HCT116 (cell line): Measurements from ENCODE around the gene WSB1. TPM values are rescaled to one million over a fixed set of nuclear protein-coding genes. Genes with fewer than 3 reads are reported as not detected.

ENCODE experiments used
- ATAC-seq: fragments of 200-7000 bp; cut with Tn5 transposase; 2 replicates; pipeline ENCODE4 v1.9.1; 2020; ENCODE audit warnings: mild to moderate bottlenecking, moderate library complexity
- BruUV-seq: library from RNA; stranded (reverse); fragments of 400-500 nt; replicated peaks from 2 replicates; lab custom pipeline; 2021; lab: Mats Ljungman, UMichigan
- CTCF ChIA-PET: fragments of 300-600 bp; sonication (Branson Sonifier 250); formaldehyde crosslinking; loops from one replicate; lab custom pipeline; 2021; ENCODE audit warnings: antibody characterized with exemption; lab: Charles Lee
- POLR2A ChIA-PET: fragments of 300-600, 350-600 bp; sonication (Branson Sonifier 250); formaldehyde crosslinking; loops from one replicate; lab custom pipeline; 2021; ENCODE audit warnings: antibody characterized with exemption; lab: Charles Lee
- RAD21 ChIA-PET, 2 experiments: fragments of 300-600 bp; sonication (Branson Sonifier 250); formaldehyde crosslinking; loops; one replicate each; lab custom pipeline; 2023; ENCODE audit warnings: low total read pairs in 2 of 2; ENCODE audit not compliant: uncharacterized antibody in 2 of 2, unreplicated experiment in 2 of 2, low non-redundant PET in 1 of 2; lab: Charles Lee
- DNase-seq: peaks from one replicate; pipeline ENCODE4 v3.0.0-alpha.2; 2010; ENCODE audit warnings: low read depth, low spot score
- H2AFZ ChIP-seq: fragments of 200-600 bp; shearing (Covaris generic), sonication (generic); 2 replicates; pipeline ENCODE4 v1.6.1; 2017; ENCODE audit warnings: low read depth, mixed run types, mixed read lengths, antibody characterized with exemption, low read length; ENCODE audit not compliant: poor library complexity, severe bottlenecking
- H3K27ac ChIP-seq: 2 replicates; pipeline ENCODE4 v1.5.1; 2012; ENCODE audit warnings: low read depth, low read length
- H3K27me3 ChIP-seq: fragments of 200-600 bp; sonication (generic); 2 replicates; pipeline ENCODE4 v1.6.1; 2016; ENCODE audit warnings: mixed run types, low read length, mixed read lengths; ENCODE audit not compliant: insufficient read depth
- H3K36me3 ChIP-seq, 2 experiments: fragments of 200-500 bp in 1 of 2; fragments of 200-600 bp in 1 of 2; sonication (Bioruptor generic) in 1 of 2; sonication (generic) in 1 of 2; 2 replicates each; pipeline versions ENCODE4 v1.5.1 to v1.6.1; 2014 to 2016; ENCODE audit warnings: low read length in 2 of 2, inconsistent platforms in 1 of 2, mixed read lengths in 1 of 2, mixed run types in 1 of 2; ENCODE audit not compliant: insufficient read depth in 2 of 2, control insufficient read depth in 1 of 2
- H3K4me1 ChIP-seq, 2 experiments: fragments of 200-600 bp in 1 of 2; sonication (generic) in 1 of 2; 2 replicates each; pipeline versions ENCODE4 v1.5.1 to v1.6.1; 2012 to 2017; ENCODE audit warnings: low read length in 2 of 2, inconsistent platforms in 1 of 2, mild to moderate bottlenecking in 1 of 2, mixed read lengths in 1 of 2, mixed run types in 1 of 2, moderate library complexity in 1 of 2; ENCODE audit not compliant: insufficient read depth in 2 of 2, control insufficient read depth in 1 of 2
- H3K4me2 ChIP-seq: fragments of 200-600 bp; sonication (generic); 2 replicates; pipeline ENCODE4 v1.6.1; 2017; ENCODE audit warnings: mixed run types, low read length, mixed read lengths
- H3K4me3 ChIP-seq, 2 experiments: fragments of 200-600 bp in 1 of 2; sonication (generic) in 1 of 2; replicated peaks in 1 of 2; 2 replicates each; pipeline ENCODE4 v1.5.1; 2011 to 2016; ENCODE audit warnings: low read length in 2 of 2, control low read depth in 1 of 2, low read depth in 1 of 2, mild to moderate bottlenecking in 1 of 2, mixed read lengths in 1 of 2, mixed run types in 1 of 2
- H3K79me2 ChIP-seq: fragments of 200-600 bp; sonication (generic); 2 replicates; pipeline ENCODE4 v1.6.1; 2017; ENCODE audit warnings: mild to moderate bottlenecking, mixed run types, low read length, moderate library complexity, mixed read lengths; ENCODE audit not compliant: insufficient read depth
- H3K9ac ChIP-seq: fragments of 200-600 bp; sonication (generic); 2 replicates; pipeline ENCODE4 v1.6.1; 2016; ENCODE audit warnings: low read length, mixed read lengths
- H3K9me2 ChIP-seq: fragments of 200-600 bp; sonication (generic), shearing (Covaris generic); 2 replicates; pipeline ENCODE4 v1.6.1; 2017; ENCODE audit warnings: mixed run types, mild to moderate bottlenecking, moderate library complexity; ENCODE audit not compliant: insufficient read depth
- H3K9me3 ChIP-seq, 2 experiments: fragments of 200-500 bp in 1 of 2; fragments of 200-600 bp in 1 of 2; sonication (Bioruptor generic) in 1 of 2; sonication (generic) in 1 of 2; 2 replicates each; pipeline ENCODE4 v1.6.1; 2014 to 2017; ENCODE audit warnings: low read length in 2 of 2, mixed read lengths in 2 of 2, inconsistent platforms in 1 of 2, low read depth in 1 of 2, mild to moderate bottlenecking in 1 of 2, mixed run types in 1 of 2, moderate library complexity in 1 of 2; ENCODE audit not compliant: control insufficient read depth in 1 of 2, insufficient read depth in 1 of 2
- H4K20me1 ChIP-seq: fragments of 200-600 bp; sonication (generic), shearing (Covaris generic); 2 replicates; pipeline ENCODE4 v1.6.1; 2017; ENCODE audit warnings: mixed run types, mild to moderate bottlenecking, moderate library complexity; ENCODE audit not compliant: insufficient read depth
- ATF3 ChIP-seq: IDR thresholded peaks from 2 replicates; pipeline ENCODE4 v1.6.1; 2012
- CTCF ChIP-seq, 3 experiments: fragments of 200-600 bp in 1 of 3; sonication (generic) in 1 of 3; IDR thresholded peaks in 2 of 3; conservative IDR thresholded peaks in 1 of 3; 2 replicates each; pipeline ENCODE4 v1.5.1; 2012 to 2017; ENCODE audit warnings: low read depth in 2 of 3, low read length in 2 of 3, antibody characterized with exemption in 1 of 3, borderline replicate concordance in 1 of 3, control low read depth in 1 of 3, mild to moderate bottlenecking in 1 of 3, mixed read lengths in 1 of 3, mixed run types in 1 of 3, moderate library complexity in 1 of 3; ENCODE audit not compliant: insufficient read depth in 1 of 3
- ELF1 ChIP-seq: IDR thresholded peaks from 2 replicates; pipeline ENCODE4 v1.6.1; 2012; ENCODE audit warnings: low read depth, borderline replicate concordance
- EZH2phosphoT487 ChIP-seq: fragments of 200-600 bp; IDR thresholded peaks from 2 replicates; pipeline ENCODE4 v1.6.1; 2018; ENCODE audit warnings: antibody characterized with exemption, borderline replicate concordance
- POLR2AphosphoS5 ChIP-seq: IDR thresholded peaks from 2 replicates; pipeline ENCODE4 v1.6.1; 2011; ENCODE audit warnings: mild to moderate bottlenecking, low read depth, low read length, moderate library complexity
- REST ChIP-seq: IDR thresholded peaks from 2 replicates; pipeline ENCODE4 v1.6.1; 2012; ENCODE audit warnings: low read depth
- SP1 ChIP-seq: IDR thresholded peaks from 2 replicates; pipeline ENCODE4 v1.6.1; 2012; ENCODE audit warnings: low read depth
- SRF ChIP-seq: IDR thresholded peaks from 2 replicates; pipeline ENCODE4 v1.6.1; 2012; ENCODE audit warnings: low read depth
- TCF7L2 ChIP-seq: IDR thresholded peaks from 2 replicates; pipeline ENCODE4 v1.7.0; 2011; ENCODE audit warnings: borderline replicate concordance, inconsistent platforms; ENCODE audit not compliant: insufficient read depth, insufficient read length; ENCODE audit errors: extremely low read depth
- ZBTB33 ChIP-seq: IDR thresholded peaks from 2 replicates; pipeline ENCODE4 v1.6.1; 2011; ENCODE audit warnings: mild to moderate bottlenecking, low read length, moderate library complexity; ENCODE audit not compliant: insufficient replicate concordance; ENCODE audit errors: extremely low read depth
- intact Hi-C: fragments of 100-400 bp; cut with micrococcal nuclease; formaldehyde crosslinking; loops from 2 replicates; pipeline ENCODE4 v1.10.0; 2022
- total RNA-seq: library from RNA; stranded (reverse); gene quantifications from one replicate; pipeline ENCODE4 v1.2.1, GENCODE V29; 2021; ENCODE audit not compliant: unreplicated experiment

WSB1 gene
- total RNA-seq, 1 experiment from 2014 or later, result 88.0 TPM

GRCh38 chr17:27356091-27356705 is 62.3 kb downstream of the WSB1 start:
- peaks cover 24% of the 10 kb centered on the region for H3K79me2 ChIP-seq
- no peaks in the 10 kb centered on the region for H3K9me2 ChIP-seq
- no peak for TF ChIP-seq ELF1
- H2AFZ ChIP-seq, result no peak overlapping the region
- DNase-seq, result no peak
- intact Hi-C loops, result no loop called here
- H4K20me1 ChIP-seq, result no peaks in the 10 kb centered on the region
- no peak for ATAC-seq
- POLR2A ChIA-PET, result no interaction called here
- no peaks in the 10 kb centered on the region for H3K9me3 ChIP-seq
- RAD21 ChIA-PET, result no interaction called here
- no peak overlapping the region for H3K27ac ChIP-seq
- BruUV-seq, result no TSS peak
- no peak overlapping the region for H3K4me3 ChIP-seq
- H3K9ac ChIP-seq, result no peak overlapping the region
- H3K4me2 ChIP-seq, result no peak overlapping the region
- no peaks in the 10 kb centered on the region for H3K27me3 ChIP-seq
- no peaks in the 10 kb centered on the region for H3K36me3 ChIP-seq
- CTCF ChIA-PET, result interaction anchor here (2.2 kb wide), 1 partner anchor 245 kb away, joined by 27 read pairs; no protein-coding TSS in a partner anchor
- peaks cover 14 to 28% of the 10 kb centered on the region in 2 experiments for H3K4me1 ChIP-seq

- Histone ChIP-seq H3K4me1 (peaks cover 10 to 18% of the 10 kb centered on the region in 2 experiments), H3K27ac (no peak overlapping the region), H3K36me3 (no peaks in the 10 kb centered on the region), H3K79me2 (peaks cover 14% of the 10 kb centered on the region), H4K20me1 (no peaks in the 10 kb centered on the region), H3K9me2 (no peaks in the 10 kb centered on the region), H3K4me2 (no peak overlapping the region), H3K4me3 (no peak overlapping the region), H2AFZ (no peak overlapping the region), H3K9ac (no peak overlapping the region), H3K9me3 (no peaks in the 10 kb centered on the region), H3K27me3 (no peaks in the 10 kb centered on the region)
- intact Hi-C loops, result no loop called here
- no peak for DNase-seq
- no TSS peak for BruUV-seq
- ChIA-PET RAD21 (no interaction called here), POLR2A (no interaction called here), CTCF (interaction anchor here (1.1 kb wide), 1 partner anchor 120 kb away, joined by 3 read pairs; no protein-coding TSS in a partner anchor)
- ATAC-seq, result no peak
- TF ChIP-seq REST (no peak), TCF7L2 (no peak), POLR2AphosphoS5 (no peak), ZBTB33 (no peak), ELF1 (no peak), EZH2phosphoT487 (no peak), ATF3 (no peak), CTCF (IDR thresholded peaks at IDR 0.05 in 2 of 3, conservative IDR thresholded peaks at IDR 0.05 in 1 of 3; ENCODE audit: borderline replicate concordance in 1 of 3, insufficient read depth in 1 of 3, low read depth in 2 of 3, low read length in 2 of 3) (no peak), SP1 (no peak), SRF (no peak)
Measured at GRCh38 chr17:27357236-27357635, 63.3 kb downstream of the WSB1 start.
